ENCODE data around the gene TAS1R2. TPM values are rescaled to one million over a fixed set of nuclear protein-coding genes. Genes with fewer than 3 reads are reported as not detected.

Gene TAS1R2
- total and polyA plus RNA-seq, 2 of the 13 experiments (the other 11 are each of a cell fraction or from before 2014, with no cell fraction given), result not detected

GRCh38 chr1:18872071-18872611 lies 12.7 kb upstream of the TAS1R2 start (continued):
- TF ChIP-seq, protein P1, sequence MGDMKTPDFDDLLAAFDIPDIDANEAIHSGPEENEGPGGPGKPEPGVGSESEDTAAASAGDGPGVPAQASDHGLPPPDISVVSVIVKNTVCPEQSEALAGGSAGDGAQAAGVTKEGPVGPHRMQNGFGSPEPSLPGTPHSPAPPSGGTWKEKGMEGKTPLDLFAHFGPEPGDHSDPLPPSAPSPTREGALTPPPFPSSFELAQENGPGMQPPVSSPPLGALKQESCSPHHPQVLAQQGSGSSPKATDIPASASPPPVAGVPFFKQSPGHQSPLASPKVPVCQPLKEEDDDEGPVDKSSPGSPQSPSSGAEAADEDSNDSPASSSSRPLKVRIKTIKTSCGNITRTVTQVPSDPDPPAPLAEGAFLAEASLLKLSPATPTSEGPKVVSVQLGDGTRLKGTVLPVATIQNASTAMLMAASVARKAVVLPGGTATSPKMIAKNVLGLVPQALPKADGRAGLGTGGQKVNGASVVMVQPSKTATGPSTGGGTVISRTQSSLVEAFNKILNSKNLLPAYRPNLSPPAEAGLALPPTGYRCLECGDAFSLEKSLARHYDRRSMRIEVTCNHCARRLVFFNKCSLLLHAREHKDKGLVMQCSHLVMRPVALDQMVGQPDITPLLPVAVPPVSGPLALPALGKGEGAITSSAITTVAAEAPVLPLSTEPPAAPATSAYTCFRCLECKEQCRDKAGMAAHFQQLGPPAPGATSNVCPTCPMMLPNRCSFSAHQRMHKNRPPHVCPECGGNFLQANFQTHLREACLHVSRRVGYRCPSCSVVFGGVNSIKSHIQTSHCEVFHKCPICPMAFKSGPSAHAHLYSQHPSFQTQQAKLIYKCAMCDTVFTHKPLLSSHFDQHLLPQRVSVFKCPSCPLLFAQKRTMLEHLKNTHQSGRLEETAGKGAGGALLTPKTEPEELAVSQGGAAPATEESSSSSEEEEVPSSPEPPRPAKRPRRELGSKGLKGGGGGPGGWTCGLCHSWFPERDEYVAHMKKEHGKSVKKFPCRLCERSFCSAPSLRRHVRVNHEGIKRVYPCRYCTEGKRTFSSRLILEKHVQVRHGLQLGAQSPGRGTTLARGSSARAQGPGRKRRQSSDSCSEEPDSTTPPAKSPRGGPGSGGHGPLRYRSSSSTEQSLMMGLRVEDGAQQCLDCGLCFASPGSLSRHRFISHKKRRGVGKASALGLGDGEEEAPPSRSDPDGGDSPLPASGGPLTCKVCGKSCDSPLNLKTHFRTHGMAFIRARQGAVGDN (CRISPR knock-in tag; IDR thresholded peaks at IDR 0.05), result 0 out of 2 replicates have a peak, but pooled peaks have one; percentile 23
- TF ChIP-seq, protein P2, sequence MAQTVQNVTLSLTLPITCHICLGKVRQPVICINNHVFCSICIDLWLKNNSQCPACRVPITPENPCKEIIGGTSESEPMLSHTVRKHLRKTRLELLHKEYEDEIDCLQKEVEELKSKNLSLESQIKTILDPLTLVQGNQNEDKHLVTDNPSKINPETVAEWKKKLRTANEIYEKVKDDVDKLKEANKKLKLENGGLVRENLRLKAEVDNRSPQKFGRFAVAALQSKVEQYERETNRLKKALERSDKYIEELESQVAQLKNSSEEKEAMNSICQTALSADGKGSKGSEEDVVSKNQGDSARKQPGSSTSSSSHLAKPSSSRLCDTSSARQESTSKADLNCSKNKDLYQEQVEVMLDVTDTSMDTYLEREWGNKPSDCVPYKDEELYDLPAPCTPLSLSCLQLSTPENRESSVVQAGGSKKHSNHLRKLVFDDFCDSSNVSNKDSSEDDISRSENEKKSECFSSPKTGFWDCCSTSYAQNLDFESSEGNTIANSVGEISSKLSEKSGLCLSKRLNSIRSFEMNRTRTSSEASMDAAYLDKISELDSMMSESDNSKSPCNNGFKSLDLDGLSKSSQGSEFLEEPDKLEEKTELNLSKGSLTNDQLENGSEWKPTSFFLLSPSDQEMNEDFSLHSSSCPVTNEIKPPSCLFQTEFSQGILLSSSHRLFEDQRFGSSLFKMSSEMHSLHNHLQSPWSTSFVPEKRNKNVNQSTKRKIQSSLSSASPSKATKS (CRISPR knock-in tag; IDR thresholded peaks at IDR 0.05), result no peak
- TF ChIP-seq IRF2 (CRISPR knock-in tag; IDR thresholded peaks at IDR 0.05), result no peak
- no peak for TF ChIP-seq ZNF382 (CRISPR knock-in tag; IDR thresholded peaks at IDR 0.05; ENCODE audit: borderline replicate concordance)
- TF ChIP-seq, protein P3, sequence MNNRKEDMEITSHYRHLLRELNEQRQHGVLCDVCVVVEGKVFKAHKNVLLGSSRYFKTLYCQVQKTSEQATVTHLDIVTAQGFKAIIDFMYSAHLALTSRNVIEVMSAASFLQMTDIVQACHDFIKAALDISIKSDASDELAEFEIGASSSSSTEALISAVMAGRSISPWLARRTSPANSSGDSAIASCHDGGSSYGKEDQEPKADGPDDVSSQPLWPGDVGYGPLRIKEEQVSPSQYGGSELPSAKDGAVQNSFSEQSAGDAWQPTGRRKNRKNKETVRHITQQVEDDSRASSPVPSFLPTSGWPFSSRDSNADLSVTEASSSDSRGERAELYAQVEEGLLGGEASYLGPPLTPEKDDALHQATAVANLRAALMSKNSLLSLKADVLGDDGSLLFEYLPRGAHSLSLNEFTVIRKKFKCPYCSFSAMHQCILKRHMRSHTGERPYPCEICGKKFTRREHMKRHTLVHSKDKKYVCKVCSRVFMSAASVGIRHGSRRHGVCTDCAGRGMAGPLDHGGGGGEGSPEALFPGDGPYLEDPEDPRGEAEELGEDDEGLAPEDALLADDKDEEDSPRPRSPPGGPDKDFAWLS (CRISPR knock-in tag; IDR thresholded peaks at IDR 0.05; ENCODE audit: borderline replicate concordance), result no peak
- TF ChIP-seq, protein P4, sequence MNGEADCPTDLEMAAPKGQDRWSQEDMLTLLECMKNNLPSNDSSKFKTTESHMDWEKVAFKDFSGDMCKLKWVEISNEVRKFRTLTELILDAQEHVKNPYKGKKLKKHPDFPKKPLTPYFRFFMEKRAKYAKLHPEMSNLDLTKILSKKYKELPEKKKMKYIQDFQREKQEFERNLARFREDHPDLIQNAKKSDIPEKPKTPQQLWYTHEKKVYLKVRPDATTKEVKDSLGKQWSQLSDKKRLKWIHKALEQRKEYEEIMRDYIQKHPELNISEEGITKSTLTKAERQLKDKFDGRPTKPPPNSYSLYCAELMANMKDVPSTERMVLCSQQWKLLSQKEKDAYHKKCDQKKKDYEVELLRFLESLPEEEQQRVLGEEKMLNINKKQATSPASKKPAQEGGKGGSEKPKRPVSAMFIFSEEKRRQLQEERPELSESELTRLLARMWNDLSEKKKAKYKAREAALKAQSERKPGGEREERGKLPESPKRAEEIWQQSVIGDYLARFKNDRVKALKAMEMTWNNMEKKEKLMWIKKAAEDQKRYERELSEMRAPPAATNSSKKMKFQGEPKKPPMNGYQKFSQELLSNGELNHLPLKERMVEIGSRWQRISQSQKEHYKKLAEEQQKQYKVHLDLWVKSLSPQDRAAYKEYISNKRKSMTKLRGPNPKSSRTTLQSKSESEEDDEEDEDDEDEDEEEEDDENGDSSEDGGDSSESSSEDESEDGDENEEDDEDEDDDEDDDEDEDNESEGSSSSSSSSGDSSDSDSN (CRISPR knock-in tag; IDR thresholded peaks at IDR 0.05), result no peak
- TF ChIP-seq JARID2 (CRISPR knock-in tag; IDR thresholded peaks at IDR 0.05; ENCODE audit: insufficient replicate concordance), result no peak
- peak; percentile 70 for TF ChIP-seq AGO2 (optimal IDR thresholded peaks at IDR 0.05; ENCODE audit: low read depth, low read length)
- no peak for TF ChIP-seq ZNF652 (CRISPR knock-in tag; IDR thresholded peaks at IDR 0.05; ENCODE audit: borderline replicate concordance, low read depth)
- no peak for TF ChIP-seq MTA1 (CRISPR knock-in tag; IDR thresholded peaks at IDR 0.05; ENCODE audit: borderline replicate concordance)
- no peak for TF ChIP-seq BHLHE40 (IDR thresholded peaks at IDR 0.05; ENCODE audit: low read length)
- TF ChIP-seq POLR2A (IDR thresholded peaks at IDR 0.05; ENCODE audit: insufficient read depth in 1 of 2, low read depth in 2 of 2, low read length in 2 of 2), result 0 out of 4 replicates have a peak, but pooled peaks of 1 of the 2 experiments have one; percentile 24
- TF ChIP-seq MEIS2 (CRISPR knock-in tag; IDR thresholded peaks at IDR 0.05), result no peak
- peak; percentile 33; the same call in 1 of the 2 replicates for TF ChIP-seq HNF4A (CRISPR knock-in tag; IDR thresholded peaks at IDR 0.05)
- TF ChIP-seq, protein P5, sequence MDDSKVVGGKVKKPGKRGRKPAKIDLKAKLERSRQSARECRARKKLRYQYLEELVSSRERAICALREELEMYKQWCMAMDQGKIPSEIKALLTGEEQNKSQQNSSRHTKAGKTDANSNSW (CRISPR knock-in tag; IDR thresholded peaks at IDR 0.05; ENCODE audit: borderline replicate concordance), result no peak
- no peak for TF ChIP-seq RCOR2 (CRISPR knock-in tag; IDR thresholded peaks at IDR 0.05)
- no peak for TF ChIP-seq ZFP82 (CRISPR knock-in tag; IDR thresholded peaks at IDR 0.05; ENCODE audit: borderline replicate concordance)

Measured in HepG2 (cell line).